Skeletal muscle satellite cell (primary cell): ENCODE data around the gene MYLIP.

Source experiments
- H3K27me3 ChIP-seq: 2 replicates; pipeline ENCODE4 v1.7.0; 2013; ENCODE audit warnings: low read length; ENCODE audit not compliant: control insufficient read depth, insufficient read depth
- H3K36me3 ChIP-seq: 2 replicates; pipeline ENCODE4 v1.7.0; 2013; ENCODE audit warnings: mild to moderate bottlenecking, control low read depth, low read length; ENCODE audit not compliant: insufficient read depth
- H3K4me1 ChIP-seq: 2 replicates; pipeline ENCODE4 v1.7.0; 2013; ENCODE audit warnings: low read length; ENCODE audit not compliant: control insufficient read depth, insufficient read depth
- H3K4me2 ChIP-seq: 2 replicates; pipeline ENCODE4 v1.7.0; 2013; ENCODE audit warnings: mild to moderate bottlenecking, low read length
- H3K4me3 ChIP-seq: 2 replicates; pipeline ENCODE4 v1.7.0; 2013; ENCODE audit warnings: low read length
- H3K9ac ChIP-seq: 2 replicates; pipeline ENCODE4 v1.7.0; 2013; ENCODE audit warnings: mild to moderate bottlenecking, low read depth, low read length, moderate library complexity
- H3K9me3 ChIP-seq: replicated peaks from 2 replicates; pipeline ENCODE4 v1.7.0; 2013; ENCODE audit warnings: mild to moderate bottlenecking, control low read depth, low read length

Gene MYLIP

DNA sequence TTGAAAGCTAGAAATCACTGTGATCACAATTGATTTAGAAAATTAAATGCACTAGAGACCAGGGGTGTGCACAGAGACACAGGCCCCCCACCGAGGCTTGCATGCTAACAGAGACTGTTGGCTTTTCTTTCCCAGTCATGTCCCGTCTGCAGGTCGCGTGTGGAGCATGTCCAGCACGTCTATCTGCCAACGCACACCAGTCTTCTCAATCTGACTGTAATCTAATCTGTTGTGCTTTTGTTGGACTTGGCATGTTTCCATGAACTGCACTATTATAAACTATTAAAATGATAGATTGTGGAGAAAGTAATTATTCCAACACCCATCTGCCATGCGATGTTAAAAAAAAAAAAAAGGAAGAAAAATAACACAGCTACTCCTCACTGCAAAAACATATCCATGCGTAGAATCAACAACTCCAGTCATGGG, 17.7 kb downstream of the MYLIP start:
- Histone ChIP-seq H3K36me3 (peaks cover 4% of the 10 kb centered on the region), H3K4me3 (no peak overlapping the region), H3K9me3 (no peaks in the 10 kb centered on the region)

DNA sequence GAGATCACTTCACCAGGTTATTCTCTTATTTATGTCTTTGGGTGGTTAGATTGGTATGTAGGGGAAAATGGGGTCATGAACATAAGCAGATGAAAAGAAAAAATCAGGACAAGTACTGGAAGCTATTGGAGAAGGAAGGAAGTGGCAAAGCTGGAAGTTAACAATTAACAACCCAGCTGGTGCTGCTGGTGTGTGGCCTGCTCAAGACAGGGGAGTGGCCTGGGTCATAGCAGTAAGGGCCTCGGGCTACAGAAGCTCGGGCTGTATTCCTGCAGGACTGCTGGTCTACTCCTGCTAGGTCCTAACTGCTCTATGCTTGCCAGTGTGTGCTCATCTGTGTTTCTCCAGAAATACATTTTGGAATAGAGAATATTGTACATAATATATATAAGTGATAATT, 19.6 kb downstream of the MYLIP start:
- Histone ChIP-seq H3K9ac (no peak overlapping the region), H3K4me2 (no peak overlapping the region), H3K36me3 (peaks cover 4% of the 10 kb centered on the region), H3K4me3 (no peak overlapping the region), H3K27me3 (no peaks in the 10 kb centered on the region), H3K9me3 (no peaks in the 10 kb centered on the region), H3K4me1 (peaks cover 8% of the 10 kb centered on the region)

More for the DNA sequence above, 17.7 kb downstream of the MYLIP start:
- H3K27me3 ChIP-seq, result no peaks in the 10 kb centered on the region
- no peak overlapping the region for H3K4me2 ChIP-seq
- H3K4me1 ChIP-seq, result peaks cover 8% of the 10 kb centered on the region
- H3K9ac ChIP-seq, result no peak overlapping the region

DNA sequence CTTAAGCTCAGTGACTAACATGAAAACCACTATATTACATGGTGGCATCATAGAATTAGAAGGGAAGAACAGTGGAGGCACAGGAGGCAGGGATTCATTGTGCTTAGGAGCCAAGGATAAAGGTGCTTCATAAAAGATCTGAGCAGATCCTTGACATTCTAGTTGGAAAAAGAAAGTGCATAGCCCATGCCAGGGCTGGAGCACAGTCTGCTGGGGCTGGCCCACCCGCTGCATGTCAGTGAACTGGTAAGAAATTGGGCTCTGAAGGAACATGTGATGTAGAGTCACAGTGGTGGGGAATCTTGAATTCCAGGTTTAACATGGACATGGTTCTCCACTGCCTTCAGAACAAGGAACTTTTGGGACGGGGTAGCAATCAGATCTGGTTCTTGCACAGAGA, 20.4 kb downstream of the MYLIP start:
- Histone ChIP-seq H3K4me2 (no peak overlapping the region), H3K27me3 (no peaks in the 10 kb centered on the region), H3K4me1 (peaks cover 8% of the 10 kb centered on the region), H3K9me3 (no peaks in the 10 kb centered on the region), H3K4me3 (no peak overlapping the region), H3K36me3 (peaks cover 4% of the 10 kb centered on the region), H3K9ac (no peak overlapping the region)

DNA sequence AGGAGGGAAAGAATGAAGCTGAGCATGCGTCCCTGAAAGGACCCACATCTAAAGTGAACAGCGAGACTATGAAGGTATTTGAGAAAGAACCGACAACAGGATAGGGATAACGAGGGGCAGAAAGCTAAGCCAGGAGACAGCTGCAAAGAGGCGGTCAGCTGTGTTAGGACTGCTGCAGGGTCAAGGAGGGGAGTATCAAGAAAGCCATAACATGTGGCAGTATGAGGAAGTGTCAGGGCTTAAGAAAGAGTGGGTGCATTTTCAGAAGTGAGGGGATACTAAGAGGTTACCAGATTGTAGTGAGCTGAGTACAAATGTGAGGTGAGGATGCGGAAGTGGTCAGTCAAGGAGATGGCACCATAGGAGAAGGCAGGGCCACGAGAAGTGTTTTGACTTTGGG, 21.2 kb downstream of the MYLIP start:
- Histone ChIP-seq H3K4me3 (no peak overlapping the region), H3K9ac (no peak overlapping the region), H3K36me3 (peaks cover 4% of the 10 kb centered on the region), H3K27me3 (no peaks in the 10 kb centered on the region), H3K9me3 (no peaks in the 10 kb centered on the region), H3K4me2 (no peak overlapping the region), H3K4me1 (peaks cover 12% of the 10 kb centered on the region)

DNA sequence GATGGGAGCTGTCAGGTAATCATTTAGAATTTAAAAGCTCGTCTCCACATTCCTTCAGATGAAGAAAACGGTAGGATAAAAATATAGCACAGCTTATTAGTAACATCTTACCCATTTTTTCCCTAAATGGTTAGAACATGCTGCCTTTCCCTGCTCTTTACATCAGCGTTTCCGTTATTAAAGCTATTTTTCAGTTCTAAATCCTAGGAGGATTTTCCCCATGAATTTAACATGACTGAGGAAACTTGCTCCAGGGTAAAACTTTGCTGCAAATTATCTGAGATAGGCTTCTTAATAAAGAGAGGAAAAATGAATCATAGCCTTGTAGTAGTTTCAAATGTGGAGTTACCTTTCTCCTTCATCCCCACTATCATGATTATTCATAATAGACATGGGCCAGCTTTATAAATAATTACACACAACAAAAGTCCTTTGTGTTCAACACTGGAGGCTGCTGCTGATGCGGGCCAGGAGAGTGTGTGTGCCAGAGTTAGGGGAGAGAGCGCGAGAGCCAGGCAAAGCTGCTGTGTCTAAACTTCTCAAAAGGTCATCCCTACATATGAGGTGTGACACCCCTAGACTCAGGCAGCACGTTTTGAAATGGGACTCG, 24.4 kb downstream of the MYLIP start:
- H3K9me3 ChIP-seq, result no peaks in the 10 kb centered on the region
- no peaks in the 10 kb centered on the region for H3K27me3 ChIP-seq
- H3K9ac ChIP-seq, result no peak overlapping the region
- peaks cover 4% of the 10 kb centered on the region for H3K4me1 ChIP-seq
- no peak overlapping the region for H3K4me3 ChIP-seq
- H3K36me3 ChIP-seq, result no peaks in the 10 kb centered on the region
- H3K4me2 ChIP-seq, result no peak overlapping the region

DNA sequence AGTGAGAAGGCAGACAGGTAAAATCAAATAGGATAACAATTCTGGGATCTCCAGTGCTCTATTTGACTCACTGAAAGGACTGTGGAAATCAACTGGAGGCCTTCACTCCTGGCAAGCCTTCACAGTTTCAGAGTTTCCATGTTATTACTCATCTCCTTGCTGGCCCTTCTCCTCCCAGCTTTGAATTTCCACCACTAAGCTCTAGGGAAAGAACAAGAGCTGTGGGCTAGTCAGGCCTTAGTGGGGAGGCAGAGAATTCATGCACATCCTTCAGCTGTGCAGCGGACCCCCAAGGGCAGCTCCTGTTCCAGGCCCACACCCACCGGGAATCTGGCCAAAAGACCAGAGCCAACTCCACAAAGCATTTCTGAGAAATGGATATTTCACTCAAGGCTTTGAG, 26.0 kb downstream of the MYLIP start:
- Histone ChIP-seq H3K36me3 (no peaks in the 10 kb centered on the region), H3K9ac (no peak overlapping the region), H3K4me1 (peaks cover 4% of the 10 kb centered on the region), H3K27me3 (peaks cover 4% of the 10 kb centered on the region), H3K9me3 (no peaks in the 10 kb centered on the region), H3K4me3 (no peak overlapping the region), H3K4me2 (no peak overlapping the region)

DNA sequence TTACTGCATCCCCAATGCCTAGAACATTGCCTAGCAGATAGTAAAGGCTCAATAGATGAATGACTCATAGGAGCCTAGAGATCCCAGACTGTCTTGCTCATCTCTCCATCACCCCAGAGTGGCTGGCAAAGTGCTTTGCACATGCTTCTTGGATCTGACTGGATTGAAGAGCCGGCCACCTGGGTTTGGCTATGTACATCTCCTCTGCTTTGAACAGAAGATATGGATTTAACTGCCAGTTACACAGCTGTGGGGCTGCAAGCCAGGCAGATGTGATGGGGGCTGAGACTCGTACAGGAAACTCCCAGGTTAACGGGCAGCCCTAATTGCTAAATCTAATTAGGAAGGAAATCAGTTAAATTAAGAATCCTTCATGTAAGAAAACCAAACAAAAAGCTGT, 28.6 kb downstream of the MYLIP start:
- no peak overlapping the region for H3K4me3 ChIP-seq
- no peak overlapping the region for H3K9ac ChIP-seq
- H3K4me2 ChIP-seq, result no peak overlapping the region
- no peaks in the 10 kb centered on the region for H3K9me3 ChIP-seq
- H3K27me3 ChIP-seq, result peaks cover 4% of the 10 kb centered on the region
- no peaks in the 10 kb centered on the region for H3K36me3 ChIP-seq
- peaks cover 4% of the 10 kb centered on the region for H3K4me1 ChIP-seq

DNA sequence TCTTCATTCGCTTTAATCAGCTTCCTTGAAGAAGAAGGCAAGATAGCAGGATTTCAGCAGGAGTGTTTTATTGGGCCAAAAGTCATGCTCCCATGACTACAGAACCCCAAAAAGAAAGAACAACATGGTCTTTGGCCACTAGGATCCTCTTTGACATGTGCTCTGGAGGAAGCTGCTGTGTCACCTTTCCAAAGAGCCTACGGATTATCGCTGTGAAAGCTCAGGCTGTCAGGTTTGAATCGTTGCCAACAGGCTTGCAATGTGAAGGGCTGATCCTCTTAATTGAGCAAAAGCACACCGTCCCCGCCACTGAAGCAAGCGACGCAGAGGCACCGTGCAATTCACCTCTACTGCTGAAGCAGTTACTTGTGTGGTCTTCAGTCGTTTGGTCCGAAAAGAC, 29.0 kb downstream of the MYLIP start:
- no peaks in the 10 kb centered on the region for H3K36me3 ChIP-seq
- H3K27me3 ChIP-seq, result peaks cover 4% of the 10 kb centered on the region
- peaks cover 4% of the 10 kb centered on the region for H3K4me1 ChIP-seq
- no peak overlapping the region for H3K4me2 ChIP-seq
- no peak overlapping the region for H3K9ac ChIP-seq
- H3K4me3 ChIP-seq, result no peak overlapping the region
- no peaks in the 10 kb centered on the region for H3K9me3 ChIP-seq

DNA sequence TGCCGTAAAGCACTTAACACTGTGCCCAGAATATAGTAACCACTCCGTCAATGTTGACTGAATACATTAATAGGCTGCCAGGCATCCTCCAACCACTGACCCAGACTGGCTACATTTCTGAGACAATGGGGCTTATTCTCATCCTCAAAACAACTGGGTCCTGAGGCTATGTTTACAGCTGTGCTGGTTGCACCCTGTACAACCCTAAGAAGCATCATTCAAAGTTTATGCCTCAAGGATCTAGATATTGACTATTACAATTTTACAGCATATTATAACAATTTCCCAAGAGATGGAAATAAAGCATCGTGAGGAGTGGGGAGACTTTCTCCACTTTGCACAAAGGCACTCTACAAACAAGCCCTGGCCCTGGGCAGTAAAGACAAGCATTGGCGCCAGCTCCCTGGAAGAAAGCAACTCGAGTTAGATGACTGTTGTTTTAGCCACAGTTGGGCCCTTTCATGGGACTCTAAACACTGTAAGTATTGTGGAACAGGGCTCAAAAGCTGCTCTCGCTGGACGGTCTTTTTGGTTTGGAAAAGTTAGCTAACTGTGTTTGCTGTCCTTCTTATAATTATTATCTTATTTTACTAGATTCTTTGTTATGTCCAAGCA, 30.2 kb downstream of the MYLIP start:
- Histone ChIP-seq H3K27me3 (peaks cover 4% of the 10 kb centered on the region), H3K4me2 (no peak overlapping the region), H3K4me1 (peaks cover 4% of the 10 kb centered on the region), H3K9ac (no peak overlapping the region), H3K36me3 (no peaks in the 10 kb centered on the region), H3K9me3 (no peaks in the 10 kb centered on the region), H3K4me3 (no peak overlapping the region)

DNA sequence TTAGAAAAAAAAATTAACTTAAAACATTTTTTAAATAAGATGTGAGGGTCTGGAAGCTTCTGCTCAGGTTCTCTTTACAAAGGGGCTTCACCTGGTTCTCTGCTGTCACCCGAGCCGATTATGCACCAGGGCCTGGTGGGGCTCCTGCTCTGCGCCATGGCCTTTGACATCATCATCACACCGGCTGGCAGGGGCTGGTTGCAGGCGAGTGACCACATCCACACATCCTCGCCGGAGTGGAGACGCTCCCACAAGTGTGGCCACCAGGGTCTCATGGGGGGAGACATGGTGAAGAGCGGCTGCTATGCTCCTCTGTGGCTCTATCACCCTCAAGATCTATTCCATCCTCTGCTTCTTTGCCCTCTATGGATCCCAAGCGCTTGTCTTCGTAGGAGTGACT, 31.9 kb downstream of the MYLIP start:
- Histone ChIP-seq H3K4me1 (no peaks in the 10 kb centered on the region), H3K9ac (no peak overlapping the region), H3K27me3 (peaks cover 13% of the 10 kb centered on the region), H3K4me3 (no peak overlapping the region), H3K4me2 (no peak overlapping the region), H3K9me3 (no peaks in the 10 kb centered on the region), H3K36me3 (no peaks in the 10 kb centered on the region)

DNA sequence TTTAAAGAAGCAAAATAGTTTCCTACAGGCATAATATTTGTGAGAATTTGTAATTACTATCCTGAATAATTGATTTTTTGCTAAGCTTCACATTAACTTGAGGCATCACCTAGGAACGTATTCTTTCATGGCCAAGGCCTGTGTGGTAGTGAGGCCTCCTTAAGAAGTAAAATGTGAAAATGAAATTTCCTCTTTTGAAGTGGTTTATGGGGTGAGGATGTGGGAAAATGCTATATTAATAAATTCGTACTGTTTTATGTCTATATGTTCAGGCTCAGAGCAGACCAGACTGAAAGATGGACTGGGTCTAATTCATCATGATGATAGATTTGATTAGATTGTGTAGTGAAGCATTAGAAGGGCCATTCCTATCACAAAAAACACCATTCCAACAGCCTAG, 33.1 kb downstream of the MYLIP start:
- Histone ChIP-seq H3K27me3 (peaks cover 24% of the 10 kb centered on the region), H3K36me3 (no peaks in the 10 kb centered on the region), H3K4me2 (no peak overlapping the region), H3K9me3 (no peaks in the 10 kb centered on the region), H3K9ac (no peak overlapping the region), H3K4me3 (no peak overlapping the region), H3K4me1 (no peaks in the 10 kb centered on the region)

DNA sequence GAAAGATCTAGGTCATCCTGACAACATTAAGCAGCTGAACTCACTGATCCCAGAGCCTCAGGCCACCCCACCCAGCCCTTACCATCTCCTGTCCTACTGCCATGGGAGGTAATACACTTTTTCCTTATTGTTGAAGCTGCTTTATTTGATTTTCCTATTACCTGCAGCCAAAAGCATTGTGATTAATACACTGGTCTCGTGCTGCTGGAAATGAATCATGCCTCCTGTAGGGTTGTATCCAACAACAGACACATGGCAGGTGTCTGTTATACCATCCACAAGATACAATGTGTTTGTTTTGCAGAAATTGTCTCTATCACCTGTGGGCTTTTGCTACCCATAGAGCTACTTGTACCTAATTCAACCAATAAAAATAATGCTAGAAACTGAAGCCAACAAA, 34.2 kb downstream of the MYLIP start:
- Histone ChIP-seq H3K27me3 (peaks cover 35% of the 10 kb centered on the region), H3K4me1 (no peaks in the 10 kb centered on the region), H3K9me3 (no peaks in the 10 kb centered on the region), H3K9ac (no peak overlapping the region), H3K4me3 (no peak overlapping the region), H3K36me3 (no peaks in the 10 kb centered on the region), H3K4me2 (no peak overlapping the region)
